GM23338 (cell line): ENCODE data around the gene MUS81. TPM values are rescaled to one million over a fixed set of nuclear protein-coding genes. Genes with fewer than 3 reads are reported as not detected.

Experiments used
- ATAC-seq: fragments of 200-7000 bp; cut with Tn5 transposase; 3 replicates; pipeline ENCODE4 v1.9.1; 2020
- DNase-seq: peaks from one replicate; pipeline ENCODE4 v3.0.0-alpha.2; 2015; ENCODE audit warnings: low spot score
- H2AFZ ChIP-seq: fragments of 200-600 bp; sonication (generic); 2 replicates; pipeline ENCODE4 v1.8.0; 2016; ENCODE audit warnings: antibody characterized with exemption, mild to moderate bottlenecking, moderate library complexity
- H3F3A ChIP-seq: fragments of 200-600 bp; sonication (generic); replicated peaks from 2 replicates; pipeline ENCODE4 v1.8.0; 2017; ENCODE audit warnings: antibody characterized with exemption, mixed run types, low read depth
- H3K27ac ChIP-seq: fragments of 200-600 bp; sonication (generic); 2 replicates; pipeline ENCODE4 v1.6.1; 2016; ENCODE audit warnings: low read depth
- H3K27me3 ChIP-seq: fragments of 200-600 bp; sonication (generic); 2 replicates; pipeline ENCODE4 v1.8.0; 2016; ENCODE audit warnings: mild to moderate bottlenecking, mixed run types, moderate library complexity; ENCODE audit not compliant: insufficient read depth
- H3K36me3 ChIP-seq: fragments of 200-600 bp; sonication (generic); 2 replicates; pipeline ENCODE4 v1.8.0; 2016; ENCODE audit warnings: mild to moderate bottlenecking; ENCODE audit not compliant: insufficient read depth
- H3K4me1 ChIP-seq: fragments of 200-600 bp; sonication (generic); 2 replicates; pipeline ENCODE4 v1.8.0; 2016; ENCODE audit warnings: mild to moderate bottlenecking, moderate library complexity; ENCODE audit not compliant: insufficient read depth
- H3K4me2 ChIP-seq: fragments of 200-600 bp; sonication (generic); 2 replicates; pipeline ENCODE4 v1.7.1; 2017; ENCODE audit warnings: mixed run types
- H3K4me3 ChIP-seq: fragments of 200-600 bp; sonication (generic); 2 replicates; pipeline ENCODE4 v1.6.1; 2016; ENCODE audit warnings: mixed run types
- H3K79me2 ChIP-seq: fragments of 200-600 bp; sonication (generic); replicated peaks from 2 replicates; pipeline ENCODE4 v1.8.0; 2017; ENCODE audit warnings: mild to moderate bottlenecking; ENCODE audit not compliant: insufficient read depth
- H3K9me2 ChIP-seq: fragments of 200-600 bp; sonication (generic); 2 replicates; pipeline ENCODE4 v1.8.0; 2017; ENCODE audit not compliant: insufficient read depth
- H4K20me1 ChIP-seq: fragments of 200-600 bp; sonication (generic); replicated peaks from 2 replicates; pipeline ENCODE4 v1.8.0; 2017; ENCODE audit warnings: mild to moderate bottlenecking; ENCODE audit not compliant: insufficient read depth
- H3K27ac Mint-ChIP-seq: 2 replicates; pipeline ENCODE4 v1.8.0; 2020; ENCODE audit warnings: inconsistent platforms, mild to moderate bottlenecking, moderate library complexity, mixed read lengths
- H3K27me3 Mint-ChIP-seq: 3 replicates; pipeline ENCODE4 v1.8.0; 2022; ENCODE audit warnings: low read depth, mild to moderate bottlenecking, moderate library complexity, mixed read lengths, inconsistent platforms; ENCODE audit not compliant: insufficient read depth, poor library complexity
- H3K36me3 Mint-ChIP-seq: 3 replicates; pipeline ENCODE4 v1.8.0; 2021; ENCODE audit warnings: low read depth, mild to moderate bottlenecking, inconsistent platforms, moderate library complexity, mixed read lengths
- H3K4me1 Mint-ChIP-seq: 3 replicates; pipeline ENCODE4 v1.8.0; 2020; ENCODE audit warnings: mild to moderate bottlenecking, inconsistent platforms, mixed read lengths
- H3K4me3 Mint-ChIP-seq: 3 replicates; pipeline ENCODE4 v1.8.0; 2021; ENCODE audit warnings: moderate library complexity, mild to moderate bottlenecking, inconsistent platforms, mixed read lengths
- H3K9me3 Mint-ChIP-seq: 3 replicates; pipeline ENCODE4 v1.8.0; 2020; ENCODE audit warnings: moderate library complexity, mild to moderate bottlenecking, inconsistent platforms, mixed read lengths
- CREB1 ChIP-seq: fragments of 250-450 bp; sonication (Bioruptor Pico); IDR thresholded peaks from 2 replicates; pipeline ENCODE4 v1.5.0; 2020; ENCODE audit warnings: low read depth, mild to moderate bottlenecking, moderate library complexity
- EZH2 ChIP-seq: fragments of 200-600 bp; sonication (generic); IDR thresholded peaks from one replicate; pipeline ENCODE4 v1.8.0; 2017; ENCODE audit warnings: antibody characterized with exemption, mild to moderate bottlenecking, low read depth; ENCODE audit not compliant: unreplicated experiment
- EZH2phosphoT487 ChIP-seq: fragments of 200-600 bp; sonication (generic); IDR thresholded peaks from one replicate; pipeline ENCODE4 v1.8.1; 2018; ENCODE audit warnings: antibody characterized with exemption; ENCODE audit not compliant: unreplicated experiment
- NANOG ChIP-seq: IDR thresholded peaks from 2 replicates; pipeline ENCODE4 v1.6.1; 2016; ENCODE audit warnings: antibody characterized with exemption, borderline replicate concordance
- POLR2AphosphoS5 ChIP-seq: IDR thresholded peaks from 2 replicates; pipeline ENCODE4 v1.6.1; 2016; ENCODE audit warnings: antibody characterized with exemption, low read depth
- ZNF114 ChIP-seq: fragments of 250-450 bp; sonication (Bioruptor Pico); IDR thresholded peaks from 2 replicates; pipeline ENCODE4 v1.5.0; 2020; ENCODE audit warnings: mild to moderate bottlenecking, moderate library complexity
- ZNF331 ChIP-seq: fragments of 250-450 bp; sonication (Bioruptor Pico); IDR thresholded peaks from 2 replicates; pipeline ENCODE4 v1.5.0; 2020; ENCODE audit warnings: low read depth, mild to moderate bottlenecking, moderate library complexity
- polyA plus RNA-seq: library from polyadenylated mRNA; unstranded; fragments of >200 nt; fragmentation: Nextera tagmentation; extraction: Ambion mirVana; gene quantifications from 2 replicates; pipeline ENCODE4 v1.2.1, GENCODE V29; 2016
- total RNA-seq: library from RNA; depleted of rRNA; stranded (reverse); fragments of >200 nt; shearing (Covaris generic); gene quantifications from 2 replicates; pipeline ENCODE4 v1.2.3, GENCODE V29; 2014
- TF ChIP-seq, protein P1 (sequence below): fragments of 250-450 bp; sonication (Bioruptor Pico); IDR thresholded peaks from 2 replicates; pipeline ENCODE4 v1.5.0; 2020; ENCODE audit warnings: mild to moderate bottlenecking, moderate library complexity
- TF ChIP-seq, protein P2 (sequence below): IDR thresholded peaks from one replicate; pipeline ENCODE4 v1.6.1; 2018; ENCODE audit warnings: antibody characterized with exemption; ENCODE audit not compliant: unreplicated experiment
- TF ChIP-seq, protein P3 (sequence below), 2 experiments: fragments of 200-600 bp in 1 of 2; sonication (generic) in 1 of 2; conservative IDR thresholded peaks; 2 replicates each; pipeline versions ENCODE4 v1.5.1 to v1.6.1; 2016 to 2017; ENCODE audit warnings: antibody characterized with exemption in 2 of 2, low read depth in 2 of 2, mild to moderate bottlenecking in 2 of 2, moderate library complexity in 1 of 2
- TF ChIP-seq, protein P4 (sequence below): IDR thresholded peaks from 2 replicates; pipeline ENCODE4 v1.6.1; 2016; ENCODE audit warnings: antibody characterized with exemption

MUS81 gene
- total and polyA plus RNA-seq, 2 experiments from 2014 or later = 38.5 to 48.6 TPM

DNA sequence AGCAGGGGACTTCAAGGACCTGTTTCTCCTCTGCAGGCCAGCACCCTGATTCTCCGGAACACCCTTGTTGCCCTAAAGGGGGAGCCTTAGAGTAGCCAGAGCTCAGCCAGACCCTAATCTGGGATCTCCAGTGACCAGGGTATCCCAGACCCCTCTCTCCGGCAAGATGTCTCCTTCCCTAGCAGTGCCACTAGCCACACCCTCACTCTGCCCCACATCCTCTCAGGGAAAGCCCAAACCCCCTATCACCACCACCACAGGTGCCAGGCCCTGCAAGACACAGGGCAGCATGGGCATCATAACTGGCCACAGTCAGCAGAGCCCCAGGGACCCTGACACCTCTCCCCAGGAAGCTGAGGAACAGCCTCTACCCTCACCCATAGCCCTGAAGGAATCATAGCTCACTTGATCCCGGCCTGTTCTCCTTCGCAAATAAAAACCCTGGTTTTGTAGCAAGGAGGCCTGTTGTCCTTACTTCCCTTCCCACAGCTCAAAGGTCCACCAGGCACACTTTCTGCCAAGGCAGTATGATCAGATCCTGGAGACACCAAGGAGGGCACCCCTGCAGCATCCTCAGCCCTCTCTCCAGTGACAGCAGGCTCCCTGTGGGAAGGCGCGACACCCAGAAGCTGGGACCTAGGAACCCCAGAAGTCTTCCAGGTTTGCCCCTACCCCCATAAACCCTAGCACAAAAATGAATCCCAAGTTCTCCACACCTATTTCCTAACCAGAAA, 6.8 kb upstream of the MUS81 start (continued):
- TF ChIP-seq, protein P1, sequence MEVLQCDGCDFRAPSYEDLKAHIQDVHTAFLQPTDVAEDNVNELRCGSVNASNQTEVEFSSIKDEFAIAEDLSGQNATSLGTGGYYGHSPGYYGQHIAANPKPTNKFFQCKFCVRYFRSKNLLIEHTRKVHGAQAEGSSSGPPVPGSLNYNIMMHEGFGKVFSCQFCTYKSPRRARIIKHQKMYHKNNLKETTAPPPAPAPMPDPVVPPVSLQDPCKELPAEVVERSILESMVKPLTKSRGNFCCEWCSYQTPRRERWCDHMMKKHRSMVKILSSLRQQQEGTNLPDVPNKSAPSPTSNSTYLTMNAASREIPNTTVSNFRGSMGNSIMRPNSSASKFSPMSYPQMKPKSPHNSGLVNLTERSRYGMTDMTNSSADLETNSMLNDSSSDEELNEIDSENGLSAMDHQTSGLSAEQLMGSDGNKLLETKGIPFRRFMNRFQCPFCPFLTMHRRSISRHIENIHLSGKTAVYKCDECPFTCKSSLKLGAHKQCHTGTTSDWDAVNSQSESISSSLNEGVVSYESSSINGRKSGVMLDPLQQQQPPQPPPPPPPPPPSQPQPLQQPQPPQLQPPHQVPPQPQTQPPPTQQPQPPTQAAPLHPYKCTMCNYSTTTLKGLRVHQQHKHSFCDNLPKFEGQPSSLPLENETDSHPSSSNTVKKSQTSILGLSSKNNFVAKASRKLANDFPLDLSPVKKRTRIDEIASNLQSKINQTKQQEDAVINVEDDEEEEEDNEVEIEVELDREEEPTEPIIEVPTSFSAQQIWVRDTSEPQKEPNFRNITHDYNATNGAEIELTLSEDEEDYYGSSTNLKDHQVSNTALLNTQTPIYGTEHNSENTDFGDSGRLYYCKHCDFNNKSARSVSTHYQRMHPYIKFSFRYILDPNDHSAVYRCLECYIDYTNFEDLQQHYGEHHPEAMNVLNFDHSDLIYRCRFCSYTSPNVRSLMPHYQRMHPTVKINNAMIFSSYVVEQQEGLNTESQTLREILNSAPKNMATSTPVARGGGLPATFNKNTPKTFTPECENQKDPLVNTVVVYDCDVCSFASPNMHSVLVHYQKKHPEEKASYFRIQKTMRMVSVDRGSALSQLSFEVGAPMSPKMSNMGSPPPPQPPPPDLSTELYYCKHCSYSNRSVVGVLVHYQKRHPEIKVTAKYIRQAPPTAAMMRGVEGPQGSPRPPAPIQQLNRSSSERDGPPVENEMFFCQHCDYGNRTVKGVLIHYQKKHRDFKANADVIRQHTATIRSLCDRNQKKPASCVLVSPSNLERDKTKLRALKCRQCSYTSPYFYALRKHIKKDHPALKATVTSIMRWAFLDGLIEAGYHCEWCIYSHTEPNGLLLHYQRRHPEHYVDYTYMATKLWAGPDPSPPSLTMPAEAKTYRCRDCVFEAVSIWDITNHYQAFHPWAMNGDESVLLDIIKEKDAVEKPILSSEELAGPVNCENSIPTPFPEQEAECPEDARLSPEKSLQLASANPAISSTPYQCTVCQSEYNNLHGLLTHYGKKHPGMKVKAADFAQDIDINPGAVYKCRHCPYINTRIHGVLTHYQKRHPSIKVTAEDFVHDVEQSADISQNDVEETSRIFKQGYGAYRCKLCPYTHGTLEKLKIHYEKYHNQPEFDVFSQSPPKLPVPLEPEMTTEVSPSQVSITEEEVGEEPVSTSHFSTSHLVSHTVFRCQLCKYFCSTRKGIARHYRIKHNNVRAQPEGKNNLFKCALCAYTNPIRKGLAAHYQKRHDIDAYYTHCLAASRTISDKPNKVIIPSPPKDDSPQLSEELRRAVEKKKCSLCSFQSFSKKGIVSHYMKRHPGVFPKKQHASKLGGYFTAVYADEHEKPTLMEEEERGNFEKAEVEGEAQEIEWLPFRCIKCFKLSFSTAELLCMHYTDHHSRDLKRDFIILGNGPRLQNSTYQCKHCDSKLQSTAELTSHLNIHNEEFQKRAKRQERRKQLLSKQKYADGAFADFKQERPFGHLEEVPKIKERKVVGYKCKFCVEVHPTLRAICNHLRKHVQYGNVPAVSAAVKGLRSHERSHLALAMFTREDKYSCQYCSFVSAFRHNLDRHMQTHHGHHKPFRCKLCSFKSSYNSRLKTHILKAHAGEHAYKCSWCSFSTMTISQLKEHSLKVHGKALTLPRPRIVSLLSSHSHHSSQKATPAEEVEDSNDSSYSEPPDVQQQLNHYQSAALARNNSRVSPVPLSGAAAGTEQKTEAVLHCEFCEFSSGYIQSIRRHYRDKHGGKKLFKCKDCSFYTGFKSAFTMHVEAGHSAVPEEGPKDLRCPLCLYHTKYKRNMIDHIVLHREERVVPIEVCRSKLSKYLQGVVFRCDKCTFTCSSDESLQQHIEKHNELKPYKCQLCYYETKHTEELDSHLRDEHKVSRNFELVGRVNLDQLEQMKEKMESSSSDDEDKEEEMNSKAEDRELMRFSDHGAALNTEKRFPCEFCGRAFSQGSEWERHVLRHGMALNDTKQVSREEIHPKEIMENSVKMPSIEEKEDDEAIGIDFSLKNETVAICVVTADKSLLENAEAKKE (CRISPR knock-in tag) = no peak
- 0 out of 2 replicates have a peak, but pooled peaks have one; percentile 2 for TF ChIP-seq POLR2AphosphoS5

DNA sequence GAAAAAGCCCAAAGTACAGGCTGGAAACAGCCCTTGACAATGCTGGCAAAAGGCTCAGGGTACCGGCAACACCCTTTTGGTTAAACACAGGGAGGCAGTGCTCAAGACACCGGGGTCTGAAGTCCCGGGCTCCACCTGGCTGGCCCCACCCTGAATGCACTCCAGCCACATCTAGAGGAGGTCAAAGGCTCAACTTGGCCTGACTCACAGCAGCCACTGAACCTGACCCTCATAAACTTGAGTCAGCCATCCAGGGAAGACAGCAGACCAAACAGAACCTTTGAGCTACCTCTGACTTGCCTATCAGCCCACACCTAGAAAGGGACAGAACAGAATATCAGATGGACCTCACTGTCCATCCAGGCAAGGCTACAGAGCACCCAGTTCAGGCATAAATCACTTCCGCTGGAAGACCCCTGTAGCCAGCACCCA, 6.1 kb upstream of the MUS81 start:
- H3K27ac ChIP-seq = peak overlapping the region; percentile 45; the same call in 1 of the 2 replicates
- peaks cover 3% of the 10 kb centered on the region; the same call in 1 of the 2 replicates for H3K4me1 ChIP-seq
- TF ChIP-seq, protein P2, sequence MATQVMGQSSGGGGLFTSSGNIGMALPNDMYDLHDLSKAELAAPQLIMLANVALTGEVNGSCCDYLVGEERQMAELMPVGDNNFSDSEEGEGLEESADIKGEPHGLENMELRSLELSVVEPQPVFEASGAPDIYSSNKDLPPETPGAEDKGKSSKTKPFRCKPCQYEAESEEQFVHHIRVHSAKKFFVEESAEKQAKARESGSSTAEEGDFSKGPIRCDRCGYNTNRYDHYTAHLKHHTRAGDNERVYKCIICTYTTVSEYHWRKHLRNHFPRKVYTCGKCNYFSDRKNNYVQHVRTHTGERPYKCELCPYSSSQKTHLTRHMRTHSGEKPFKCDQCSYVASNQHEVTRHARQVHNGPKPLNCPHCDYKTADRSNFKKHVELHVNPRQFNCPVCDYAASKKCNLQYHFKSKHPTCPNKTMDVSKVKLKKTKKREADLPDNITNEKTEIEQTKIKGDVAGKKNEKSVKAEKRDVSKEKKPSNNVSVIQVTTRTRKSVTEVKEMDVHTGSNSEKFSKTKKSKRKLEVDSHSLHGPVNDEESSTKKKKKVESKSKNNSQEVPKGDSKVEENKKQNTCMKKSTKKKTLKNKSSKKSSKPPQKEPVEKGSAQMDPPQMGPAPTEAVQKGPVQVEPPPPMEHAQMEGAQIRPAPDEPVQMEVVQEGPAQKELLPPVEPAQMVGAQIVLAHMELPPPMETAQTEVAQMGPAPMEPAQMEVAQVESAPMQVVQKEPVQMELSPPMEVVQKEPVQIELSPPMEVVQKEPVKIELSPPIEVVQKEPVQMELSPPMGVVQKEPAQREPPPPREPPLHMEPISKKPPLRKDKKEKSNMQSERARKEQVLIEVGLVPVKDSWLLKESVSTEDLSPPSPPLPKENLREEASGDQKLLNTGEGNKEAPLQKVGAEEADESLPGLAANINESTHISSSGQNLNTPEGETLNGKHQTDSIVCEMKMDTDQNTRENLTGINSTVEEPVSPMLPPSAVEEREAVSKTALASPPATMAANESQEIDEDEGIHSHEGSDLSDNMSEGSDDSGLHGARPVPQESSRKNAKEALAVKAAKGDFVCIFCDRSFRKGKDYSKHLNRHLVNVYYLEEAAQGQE = no peak
- no peak for TF ChIP-seq EZH2
- no peak for TF ChIP-seq NANOG
- TF ChIP-seq, protein P3, sequence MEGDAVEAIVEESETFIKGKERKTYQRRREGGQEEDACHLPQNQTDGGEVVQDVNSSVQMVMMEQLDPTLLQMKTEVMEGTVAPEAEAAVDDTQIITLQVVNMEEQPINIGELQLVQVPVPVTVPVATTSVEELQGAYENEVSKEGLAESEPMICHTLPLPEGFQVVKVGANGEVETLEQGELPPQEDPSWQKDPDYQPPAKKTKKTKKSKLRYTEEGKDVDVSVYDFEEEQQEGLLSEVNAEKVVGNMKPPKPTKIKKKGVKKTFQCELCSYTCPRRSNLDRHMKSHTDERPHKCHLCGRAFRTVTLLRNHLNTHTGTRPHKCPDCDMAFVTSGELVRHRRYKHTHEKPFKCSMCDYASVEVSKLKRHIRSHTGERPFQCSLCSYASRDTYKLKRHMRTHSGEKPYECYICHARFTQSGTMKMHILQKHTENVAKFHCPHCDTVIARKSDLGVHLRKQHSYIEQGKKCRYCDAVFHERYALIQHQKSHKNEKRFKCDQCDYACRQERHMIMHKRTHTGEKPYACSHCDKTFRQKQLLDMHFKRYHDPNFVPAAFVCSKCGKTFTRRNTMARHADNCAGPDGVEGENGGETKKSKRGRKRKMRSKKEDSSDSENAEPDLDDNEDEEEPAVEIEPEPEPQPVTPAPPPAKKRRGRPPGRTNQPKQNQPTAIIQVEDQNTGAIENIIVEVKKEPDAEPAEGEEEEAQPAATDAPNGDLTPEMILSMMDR (conservative IDR thresholded peaks at IDR 0.05; ENCODE audit: low read depth in 2 of 2) = no peak
- no peak for TF ChIP-seq ZNF114 (CRISPR knock-in tag)
- TF ChIP-seq EZH2phosphoT487 = no peak
- TF ChIP-seq, protein P4, sequence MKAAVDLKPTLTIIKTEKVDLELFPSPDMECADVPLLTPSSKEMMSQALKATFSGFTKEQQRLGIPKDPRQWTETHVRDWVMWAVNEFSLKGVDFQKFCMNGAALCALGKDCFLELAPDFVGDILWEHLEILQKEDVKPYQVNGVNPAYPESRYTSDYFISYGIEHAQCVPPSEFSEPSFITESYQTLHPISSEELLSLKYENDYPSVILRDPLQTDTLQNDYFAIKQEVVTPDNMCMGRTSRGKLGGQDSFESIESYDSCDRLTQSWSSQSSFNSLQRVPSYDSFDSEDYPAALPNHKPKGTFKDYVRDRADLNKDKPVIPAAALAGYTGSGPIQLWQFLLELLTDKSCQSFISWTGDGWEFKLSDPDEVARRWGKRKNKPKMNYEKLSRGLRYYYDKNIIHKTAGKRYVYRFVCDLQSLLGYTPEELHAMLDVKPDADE = no peak
- TF ChIP-seq CREB1 (CRISPR knock-in tag) = no peak
- TF ChIP-seq POLR2AphosphoS5 = no peak
- no peak for TF ChIP-seq ZNF331 (CRISPR knock-in tag)
- peaks cover 63% of the 10 kb centered on the region for H3F3A ChIP-seq
- peaks cover 12% of the 10 kb centered on the region for H3K9me3 Mint-ChIP-seq
- no peak overlapping the region for H3K4me2 ChIP-seq
- no peak overlapping the region for H2AFZ ChIP-seq
- H3K27ac Mint-ChIP-seq = peak overlapping the region; percentile 40
- peak overlapping the region; percentile 58 for H3K4me3 Mint-ChIP-seq
- H3K27me3 ChIP-seq = no peaks in the 10 kb centered on the region
- peaks cover 33% of the 10 kb centered on the region for H4K20me1 ChIP-seq
- peaks cover 28% of the 10 kb centered on the region for H3K36me3 ChIP-seq
- H3K27me3 Mint-ChIP-seq = peaks cover 61% of the 10 kb centered on the region
- ATAC-seq (no peak), DNase-seq (no peak)
- no peak overlapping the region for H3K4me3 ChIP-seq
- peaks cover 27% of the 10 kb centered on the region for H3K4me1 Mint-ChIP-seq
- H3K9me2 ChIP-seq = no peaks in the 10 kb centered on the region
- H3K79me2 ChIP-seq = peaks cover 39% of the 10 kb centered on the region
- H3K36me3 Mint-ChIP-seq = peaks cover 64% of the 10 kb centered on the region
